ENCODE results near the gene CCT7. TPM values are rescaled to one million over a fixed set of nuclear protein-coding genes. Genes with fewer than 3 reads are reported as not detected.

CCT7 gene
- total and polyA plus RNA-seq, 2 donors (not counting 3 experiments of a cell fraction or from before 2014, with no cell fraction given), result 343 to 362 TPM

GRCh38 chr2:73214120-73215035 is 19.7 kb upstream of the CCT7 start, which contains the start of gene SMYD5:
Gene SMYD5 (plus strand): TSS chr2:73214245. CDS start chr2:73214267, 22 bp downstream.
- Histone ChIP-seq H3K27ac (ENCODE audit: insufficient read depth, low read depth, low read length) (peak within 1 kb of the TSS; percentile 70), H3K27me3 (ENCODE audit: control insufficient read depth in 2 of 2, insufficient read depth in 2 of 2, low read length in 2 of 2) (no peaks in the 10 kb centered on the region), H3K9me1 (replicated peaks; ENCODE audit: control insufficient read depth, extremely low read depth, insufficient read depth, low read length) (no peaks in the 10 kb centered on the region), H3K4me1 (ENCODE audit: control insufficient read depth, extremely low read depth, insufficient read depth, low read length) (peaks cover 9% of the 10 kb centered on the region), H2AFZ (ENCODE audit: low read depth, low read length) (peak within 1 kb of the TSS; percentile 85), H3K36me3 (ENCODE audit: control insufficient read depth in 2 of 2, extremely low read depth in 1 of 2, insufficient read depth in 2 of 2, low read length in 2 of 2) (peaks cover 0 to 2% of the 10 kb centered on the region in 2 experiments), H4K20me1 (replicated peaks; ENCODE audit: control insufficient read depth, extremely low read depth, insufficient read depth, low read length) (no peaks in the 10 kb centered on the region), H3K9me3 (replicated peaks; ENCODE audit: control insufficient read depth, insufficient read depth, low read length) (no peaks in the 10 kb centered on the region), H3K4me3 (replicated peaks in 1 of 3; ENCODE audit: insufficient read depth in 1 of 3, low read depth in 1 of 3, low read length in 3 of 3) (peak within 1 kb of the TSS; percentile 80 to 87 (median 86)), H3K79me2 (ENCODE audit: control insufficient read depth, insufficient read depth, low read length) (peaks cover 16% of the 10 kb centered on the region), H3K9ac (replicated peaks; ENCODE audit: extremely low read depth, insufficient read depth, low read length) (peak within 1 kb of the TSS; percentile 86), H3K4me2 (ENCODE audit: insufficient read depth, low read length) (peak within 1 kb of the TSS; percentile 90)
- TF ChIP-seq EZH2 (IDR thresholded peaks at IDR 0.05; ENCODE audit: borderline replicate concordance, low read depth, low read length, severe bottlenecking), result no peak
- TF ChIP-seq POLR2AphosphoS5 (IDR thresholded peaks at IDR 0.05; ENCODE audit: insufficient read depth, low read depth, low read length), result peak; percentile 82
- peak; percentile 89 for TF ChIP-seq MAX (IDR thresholded peaks at IDR 0.05; ENCODE audit: insufficient read depth, insufficient read length)
- no peak for TF ChIP-seq JUN (IDR thresholded peaks at IDR 0.05; ENCODE audit: borderline replicate concordance, insufficient read depth, insufficient read length, low read depth)
- peak; percentile 88 for TF ChIP-seq POLR2A (IDR thresholded peaks at IDR 0.05; ENCODE audit: low read depth, low read length)
- TF ChIP-seq FOS (IDR thresholded peaks at IDR 0.05; ENCODE audit: borderline replicate concordance, insufficient read depth, low read length), result no peak
- TF ChIP-seq CTCF (IDR thresholded peaks at IDR 0.05; ENCODE audit: extremely low read depth in 1 of 2, insufficient read depth in 1 of 2, low read depth in 1 of 2, low read length in 2 of 2), result no peak
- TF ChIP-seq GATA2 (IDR thresholded peaks at IDR 0.05; ENCODE audit: insufficient read depth, insufficient read length, low read depth, low read length), result no peak
- TF ChIP-seq MYC (IDR thresholded peaks at IDR 0.05; ENCODE audit: low read depth, low read length), result peak; percentile 79
- dilution Hi-C loops (cut with MboI; ENCODE audit: extremely low pct_ligation_motif_present, low sequenced_read_pairs), result no loop called here
- ChIA-PET CTCF (interaction anchor here (0.6 to 2.7 kb wide), 6 partner anchors 37 to 321 kb away, joined by 3 to 100 read pairs (median 4); no protein-coding TSS in a partner anchor), POLR2A (interaction anchor here (1.0 kb wide), 1 partner anchor 18 kb away, joined by 3 read pairs; the partner anchor contains the start of gene PRADC1)
- FAIRE-seq, result peak; percentile 90
- TSS peak; percentile 60 for BruUV-seq (replicated peaks)
- intact Hi-C loops (cut with micrococcal nuclease), result loop anchor here (1.0 kb wide), 2 partner anchors 19 to 37 kb away; partner anchors contain the start of gene PRADC1
- DNase-seq (ENCODE audit: low read depth, low spot score), result peak; percentile 81

All from endothelial cell of umbilical vein (primary cell).